NCI-H187 treated with DMSO at 0.1 percent for 48 hours (cell line): ENCODE measurements around the gene DUSP14.
A peak's percentile ranks its signal among the peaks of the same experiment; 100 is the strongest.
"Not testable (repeated sequence)": the region's sequence is repeated elsewhere in the genome, so short reads cannot be mapped to it uniquely, and the experiment has no call there.

ENCODE experiments used
- DNase-seq: peaks from one replicate; lab custom pipeline; 2025; lab: John Stamatoyannopoulos, UW

DUSP14 gene

DNA sequence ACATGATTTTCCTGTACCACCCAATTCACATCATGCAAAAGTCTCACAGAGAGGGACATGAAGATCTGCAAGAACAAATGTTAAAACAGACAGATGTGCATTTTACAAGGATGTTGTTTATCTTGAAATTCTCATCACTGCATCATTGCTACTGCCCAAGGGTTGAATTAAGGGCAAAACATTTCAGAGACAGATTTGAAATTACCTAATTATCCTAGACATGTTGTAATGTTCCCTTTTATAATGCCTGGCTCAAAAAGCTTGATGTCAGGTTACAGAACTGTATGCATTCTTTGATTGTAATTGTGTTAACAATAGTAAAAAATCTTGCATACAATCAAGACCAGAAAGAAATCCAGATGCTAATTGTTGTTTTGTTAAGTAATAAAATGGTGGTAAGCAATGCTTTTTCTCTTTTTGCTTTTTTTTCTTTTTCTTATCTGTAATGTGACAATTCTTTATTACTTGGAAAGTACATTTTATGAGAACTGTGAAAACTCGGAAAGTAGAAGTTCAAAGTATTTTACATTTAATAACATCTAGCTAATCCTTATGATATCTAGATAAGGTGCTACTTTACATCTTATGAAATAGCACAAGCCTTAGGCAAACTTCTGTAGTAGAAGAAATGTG lies 3.6 kb upstream of the DUSP14 start:
- DNase-seq = no peak

- DNase-seq = no peak
These were observed 1.6 kb upstream of the DUSP14 start for GRCh38 chr17:37488009-37488604.

GRCh38 chr17:37488607-37489196 lies 989 bp upstream of the DUSP14 start:
- DNase-seq = peak; percentile 22

DNA sequence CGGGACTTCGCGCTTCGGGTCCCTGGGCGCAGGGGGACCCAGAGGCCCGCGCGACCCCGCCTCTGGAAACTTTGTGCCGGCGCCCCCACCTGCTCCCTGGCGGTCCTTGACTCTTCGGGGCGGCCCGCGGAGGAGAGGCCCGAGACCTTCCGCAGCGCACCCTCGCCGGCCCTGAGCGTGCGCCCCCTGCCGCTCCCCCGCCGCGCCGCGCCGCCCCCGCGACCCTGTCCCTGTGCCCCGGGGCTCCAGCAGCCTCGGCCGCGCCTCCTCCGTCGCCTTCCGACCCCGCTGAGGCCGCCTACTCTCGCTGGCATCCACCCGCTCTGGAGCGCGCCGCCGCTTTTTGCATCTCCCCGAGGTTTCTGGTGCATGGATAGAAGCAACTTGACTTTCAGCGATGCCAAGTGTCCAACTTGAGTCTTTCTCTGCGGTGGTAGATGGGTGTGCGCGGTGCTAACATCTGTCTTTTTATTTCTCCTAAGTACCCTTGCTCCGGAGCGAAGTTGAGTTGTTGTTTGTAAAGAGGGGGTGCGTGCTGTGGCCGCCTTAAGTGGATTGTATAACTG lies 414 bp downstream of the DUSP14 start:
- no peak for DNase-seq

DNA sequence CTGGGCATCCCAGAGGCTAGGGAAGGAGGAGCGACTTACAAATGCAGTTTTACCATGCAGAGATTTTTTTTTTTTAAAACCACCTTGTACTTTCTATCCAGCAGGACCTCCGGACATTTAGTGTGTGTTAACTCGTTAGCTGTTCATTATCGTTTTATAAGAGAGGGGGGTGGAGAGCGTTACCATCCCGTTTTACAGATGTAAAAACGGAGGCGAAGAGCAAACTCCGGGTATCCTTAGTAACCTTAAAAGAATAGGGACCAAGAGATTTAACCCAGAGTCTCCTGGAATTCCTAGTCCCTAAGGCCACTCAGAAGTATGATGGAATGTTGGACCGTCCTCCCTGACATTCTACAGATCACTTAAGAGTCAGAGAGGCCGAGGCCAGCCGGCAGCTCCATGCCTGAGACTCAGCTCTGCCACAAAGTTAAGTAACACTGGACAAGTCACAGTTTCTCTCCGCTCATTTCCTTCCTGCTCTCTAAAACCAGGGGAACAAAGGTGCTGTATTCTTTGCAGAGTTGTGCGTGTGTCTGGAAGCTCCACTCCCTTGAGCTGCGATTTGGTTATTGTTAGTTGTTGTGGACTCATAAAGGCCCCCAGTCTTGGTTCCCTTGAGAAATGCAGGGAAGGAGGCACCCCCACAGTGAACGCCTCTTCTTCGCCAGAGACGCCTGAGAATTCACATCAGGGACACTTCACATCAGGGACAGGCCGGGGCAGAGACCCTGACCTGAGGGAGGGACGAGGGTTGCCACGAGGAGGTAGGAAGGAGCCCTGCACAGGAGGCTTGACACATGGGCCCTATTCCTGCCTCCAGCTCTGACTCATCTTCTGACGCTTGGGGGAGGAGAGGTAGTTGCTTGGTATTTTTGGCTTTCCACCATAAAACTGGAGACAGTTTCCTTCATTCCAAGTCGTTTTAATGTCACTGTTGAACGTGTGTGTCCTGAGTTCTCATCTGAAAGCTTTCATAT lies 1.2 kb downstream of the DUSP14 start:
- DNase-seq = no peak

- DNase-seq = no peak
These were observed 2.5 kb downstream of the DUSP14 start for GRCh38 chr17:37492167-37492566.

DNA sequence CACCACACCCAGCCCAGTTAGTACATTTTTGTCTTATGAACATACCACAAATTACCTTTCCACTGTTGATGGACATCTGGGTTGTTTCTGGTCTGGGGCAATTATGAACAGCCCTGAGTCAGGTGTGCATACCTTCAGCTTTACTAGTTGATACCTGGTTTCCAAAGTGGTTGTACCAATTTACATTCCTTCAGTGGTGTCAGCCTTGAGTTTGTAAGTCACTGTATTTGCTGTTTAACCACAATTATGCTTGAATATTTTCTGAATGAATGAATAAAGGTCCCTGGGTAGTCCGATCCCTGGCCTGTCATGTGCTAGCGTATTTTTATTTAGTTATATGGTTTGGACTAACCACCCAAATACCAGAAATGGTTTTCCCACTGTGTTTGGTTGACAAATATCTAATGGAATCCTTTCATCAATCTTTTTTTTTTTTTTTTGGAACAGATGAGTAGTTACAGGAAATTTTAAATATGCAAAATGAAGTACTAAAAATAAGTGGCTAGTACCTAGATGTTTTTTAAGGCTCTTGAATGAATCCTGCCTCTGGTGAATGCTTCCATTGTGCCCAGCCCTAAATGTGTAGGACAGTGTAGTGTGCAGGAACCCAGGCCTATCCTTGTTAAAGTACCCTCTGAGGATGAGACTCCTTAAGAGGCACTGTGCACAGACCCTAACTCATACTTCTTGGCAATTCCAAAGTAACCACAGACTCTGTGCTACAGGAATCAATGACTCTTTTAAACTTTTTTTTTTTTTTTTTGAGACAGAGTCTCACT lies 3.7 kb downstream of the DUSP14 start:
- DNase-seq = no peak

DNA sequence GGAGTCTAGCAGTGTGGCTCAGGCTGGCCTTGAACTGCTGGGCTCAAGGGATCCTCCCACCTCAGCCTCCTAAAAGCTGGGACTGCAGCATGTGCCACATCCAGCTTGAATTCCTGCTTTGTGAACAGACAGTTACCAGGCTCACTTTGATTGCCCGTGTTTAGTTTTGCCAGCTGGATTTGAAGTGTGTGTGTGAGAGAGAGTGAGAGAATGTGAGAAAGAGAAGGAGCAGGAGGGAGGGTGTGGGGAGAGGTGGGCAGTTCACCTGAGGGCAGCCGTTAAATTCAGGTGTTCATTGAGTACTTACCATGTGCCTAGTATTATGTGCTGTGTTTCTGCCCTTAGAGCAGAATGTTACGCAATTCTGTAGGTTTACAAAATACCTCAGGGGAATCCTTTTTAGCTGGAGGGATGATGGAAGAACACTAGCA lies 4.7 kb downstream of the DUSP14 start:
- no peak for DNase-seq

DNA sequence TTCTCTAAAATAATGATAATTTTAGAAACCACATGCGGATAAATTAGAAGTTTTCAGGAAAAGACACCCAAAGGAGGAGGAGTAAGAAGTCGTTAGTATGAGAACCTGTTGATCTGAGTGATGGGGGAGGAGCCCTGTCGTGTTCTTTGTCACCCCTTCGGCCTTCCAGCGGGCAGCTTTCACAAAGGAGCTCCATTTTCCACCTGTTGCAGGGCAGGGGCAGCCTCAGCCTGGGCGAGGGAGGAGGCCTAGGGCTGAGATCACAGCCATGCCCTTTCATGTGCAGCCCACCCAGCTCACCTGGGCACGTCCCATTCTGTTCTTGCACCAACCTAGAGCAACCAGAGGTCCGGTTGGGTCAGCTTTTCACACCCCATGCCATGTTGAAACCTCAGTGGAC lies 5.3 kb downstream of the DUSP14 start:
- DNase-seq = no peak

DNA sequence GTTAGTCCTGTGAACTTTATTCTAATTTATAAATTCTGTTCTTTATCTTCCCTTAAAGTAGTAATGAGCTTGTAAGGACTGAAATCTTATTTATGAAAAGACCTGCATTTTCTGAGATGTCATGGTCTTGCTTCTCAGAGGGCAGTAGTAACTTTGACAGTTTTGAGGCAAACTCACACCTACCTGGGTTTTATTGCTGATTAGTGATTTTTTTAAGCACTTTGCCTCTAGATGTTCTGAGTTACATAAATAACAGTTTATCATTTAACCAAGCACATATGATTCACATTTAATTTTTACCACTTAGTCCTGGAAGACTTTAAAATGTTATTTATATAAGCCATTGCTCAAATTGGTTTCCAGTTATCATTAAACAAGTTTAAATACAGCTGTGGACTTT lies 10.7 kb downstream of the DUSP14 start:
- DNase-seq = no peak

- DNase-seq = no peak
These were observed 12.6 kb downstream of the DUSP14 start for GRCh38 chr17:37502009-37502936.

- DNase-seq = no peak
These were observed 13.5 kb downstream of the DUSP14 start for GRCh38 chr17:37503148-37503547.

- no peak for DNase-seq
These were observed 15.6 kb downstream of the DUSP14 start for GRCh38 chr17:37505333-37505732.

DNA sequence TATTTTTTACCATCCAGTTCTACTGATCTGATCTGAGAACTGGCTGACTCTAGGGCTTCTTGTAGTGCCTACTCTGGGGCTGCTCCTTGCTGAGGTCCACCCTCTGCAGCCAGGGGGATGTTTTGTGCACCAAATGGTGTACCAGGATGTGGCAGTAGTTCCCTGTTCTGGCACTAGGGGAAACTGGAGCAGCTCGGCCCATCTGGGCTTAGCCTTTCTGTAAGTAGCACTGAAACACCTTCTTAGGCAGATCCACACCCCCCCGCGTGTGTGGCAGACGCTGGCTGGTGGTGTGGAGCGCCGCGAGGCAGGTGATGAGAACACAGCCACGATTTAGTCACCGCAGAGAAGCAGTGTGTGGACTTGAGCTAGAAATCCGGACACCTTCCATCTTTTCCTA lies 17.0 kb downstream of the DUSP14 start:
- DNase-seq = no peak

DNA sequence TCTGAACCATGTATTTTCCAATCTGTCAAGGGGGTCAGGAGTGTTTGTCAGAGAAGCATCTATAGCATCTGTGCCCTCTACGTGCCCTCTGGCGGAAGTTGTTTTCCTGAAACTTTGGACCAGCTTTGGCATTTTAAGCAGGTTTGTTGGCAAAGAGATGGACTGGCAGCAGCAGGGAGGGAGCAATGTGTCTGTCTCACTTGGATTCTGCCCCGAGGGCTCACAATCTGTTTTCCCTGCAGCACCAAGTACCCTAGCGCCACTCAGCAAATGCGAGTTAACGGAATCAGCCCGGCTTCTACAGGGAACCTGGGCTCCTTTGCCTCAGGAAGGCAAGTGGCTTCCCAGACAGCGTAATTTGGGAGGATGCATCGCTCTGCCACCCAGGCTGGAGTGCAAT lies 17.4 kb downstream of the DUSP14 start:
- no peak for DNase-seq

- no peak for DNase-seq
These were observed 20.4 kb downstream of the DUSP14 start for GRCh38 chr17:37510056-37510455.

- DNase-seq = not testable (repeated sequence)
These were observed 22.0 kb downstream of the DUSP14 start for GRCh38 chr17:37511642-37512041.

DNA sequence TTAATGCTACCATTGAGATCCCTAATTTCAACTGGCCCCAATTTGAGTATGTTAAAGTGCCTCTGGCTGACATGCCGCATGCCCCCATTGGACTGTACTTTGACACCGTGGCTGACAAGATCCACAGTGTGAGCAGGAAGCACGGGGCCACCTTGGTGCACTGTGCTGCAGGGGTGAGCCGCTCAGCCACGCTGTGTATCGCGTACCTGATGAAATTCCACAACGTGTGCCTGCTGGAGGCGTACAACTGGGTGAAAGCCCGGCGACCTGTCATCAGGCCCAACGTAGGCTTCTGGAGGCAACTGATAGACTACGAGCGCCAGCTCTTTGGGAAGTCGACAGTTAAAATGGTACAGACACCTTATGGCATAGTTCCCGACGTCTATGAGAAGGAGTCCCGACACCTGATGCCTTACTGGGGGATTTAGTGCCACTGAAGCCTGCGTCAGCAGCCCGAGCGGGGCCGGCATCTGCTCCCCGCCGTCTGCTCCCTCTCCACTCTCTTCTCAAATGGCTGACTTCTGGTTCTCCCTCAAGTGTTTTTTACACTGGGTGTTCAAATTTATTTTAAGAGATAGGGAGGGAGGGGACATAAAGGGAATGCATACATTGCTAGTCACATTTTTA lies 22.9 kb downstream of the DUSP14 start:
- no peak for DNase-seq

DNA sequence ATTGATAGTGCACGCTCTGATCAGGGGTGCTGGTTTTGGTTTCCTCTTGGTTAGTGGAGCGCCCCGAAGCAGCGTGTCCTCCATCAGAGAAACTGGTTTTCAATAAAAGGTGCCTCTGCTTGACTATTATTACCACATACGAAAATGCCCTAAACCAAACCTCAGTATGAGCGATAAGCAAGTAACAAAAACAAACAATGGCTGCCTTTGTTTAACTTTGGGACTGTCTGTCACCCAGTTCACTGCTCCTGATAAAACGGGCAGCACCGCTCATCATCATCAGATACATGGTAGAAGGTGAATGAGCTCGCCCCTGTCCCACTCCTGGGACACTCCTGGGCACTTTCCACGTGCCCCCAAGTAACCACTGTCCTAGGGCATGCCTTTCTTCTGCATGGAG lies 24.0 kb downstream of the DUSP14 start:
- no peak for DNase-seq

DNA sequence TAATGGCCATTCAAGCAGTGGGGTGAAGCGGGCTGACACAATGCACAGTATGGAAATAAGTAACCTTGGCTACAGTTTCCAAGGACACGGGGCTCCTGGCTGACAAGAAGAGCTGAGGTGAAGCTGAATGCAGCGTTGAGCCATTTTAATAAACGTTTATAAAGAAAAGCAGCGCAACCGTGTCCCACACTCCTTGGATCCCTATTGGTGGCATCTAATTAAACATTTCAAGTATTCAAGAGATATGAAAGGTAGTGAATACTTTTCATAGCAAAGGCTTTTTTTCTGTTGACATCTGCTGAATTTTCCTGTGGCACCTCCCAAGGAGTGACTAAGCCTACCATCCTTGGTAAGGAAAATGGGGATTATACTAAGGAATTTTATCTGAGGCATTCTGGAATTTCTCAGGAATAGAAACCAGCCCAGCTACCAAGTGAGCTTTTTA lies 26.5 kb downstream of the DUSP14 start:
- no peak for DNase-seq
